ENCODE measurements around the gene SCEL.
"Not testable (repeated sequence)": the region's sequence is repeated elsewhere in the genome, so short reads cannot be mapped to it uniquely, and the experiment has no call there.

SCEL gene

GRCh38 chr13:77513719-77514335 lies 21.7 kb upstream of the SCEL start:
- no peak for DNase-seq (ENCODE audit: extremely low read depth, low read depth)
- no peak for TF ChIP-seq CTCF (IDR thresholded peaks at IDR 0.05; ENCODE audit: low read depth, low read length)

GRCh38 chr13:77514336-77514726 lies 21.2 kb upstream of the SCEL start:
- no peak for DNase-seq (ENCODE audit: extremely low read depth, low read depth)
- TF ChIP-seq CTCF (IDR thresholded peaks at IDR 0.05; ENCODE audit: low read depth, low read length) = no peak

GRCh38 chr13:77515785-77516184 lies 19.7 kb upstream of the SCEL start:
- no peak for DNase-seq (ENCODE audit: extremely low read depth, low read depth)
- no peak for TF ChIP-seq CTCF (IDR thresholded peaks at IDR 0.05; ENCODE audit: low read depth, low read length)

- DNase-seq (ENCODE audit: extremely low read depth, low read depth) = no peak
Measured at GRCh38 chr13:77516342-77516789, 19.1 kb upstream of the SCEL start.

GRCh38 chr13:77518266-77518665 lies 17.2 kb upstream of the SCEL start:
- no peak for TF ChIP-seq CTCF (IDR thresholded peaks at IDR 0.05; ENCODE audit: low read depth, low read length)
- DNase-seq (ENCODE audit: extremely low read depth, low read depth) = no peak

More at GRCh38 chr13:77516342-77516789, 19.1 kb upstream of the SCEL start:
- TF ChIP-seq CTCF (IDR thresholded peaks at IDR 0.05; ENCODE audit: low read depth, low read length) = no peak

GRCh38 chr13:77519396-77519795 lies 16.1 kb upstream of the SCEL start:
- not testable (repeated sequence) for DNase-seq (ENCODE audit: extremely low read depth, low read depth)

GRCh38 chr13:77519808-77520207 lies 15.7 kb upstream of the SCEL start:
- no peak for DNase-seq (ENCODE audit: extremely low read depth, low read depth)
- no peak for TF ChIP-seq CTCF (IDR thresholded peaks at IDR 0.05; ENCODE audit: low read depth, low read length)

- no peak for DNase-seq (ENCODE audit: extremely low read depth, low read depth)
- TF ChIP-seq CTCF (IDR thresholded peaks at IDR 0.05; ENCODE audit: low read depth, low read length) = no peak
Measured at GRCh38 chr13:77521194-77521593, 14.3 kb upstream of the SCEL start.

All from AG09319 (cell line).